ENCODE results near the gene NRG4.

NRG4 gene

GRCh38 chr15:75903331-75904239 is 108.6 kb downstream of the NRG4 start, which contains the start of gene FBXO22:
Gene FBXO22, plus strand, starts transcription at chr15:75903878. Its CDS starts 86 bp downstream, at chr15:75903964.
- DNase-seq = peak; percentile 93
- no peak for TF ChIP-seq CTCF (IDR thresholded peaks at IDR 0.05; ENCODE audit: low read depth, low read length)

GRCh38 chr15:75902129-75902557 is 110.1 kb downstream of the NRG4 start:
- H3K9me3 ChIP-seq (ENCODE audit: severe bottlenecking) = no peaks in the 10 kb centered on the region
- DNase-seq = peak; percentile 89
- TF ChIP-seq CTCF (IDR thresholded peaks at IDR 0.05; ENCODE audit: low read depth, low read length) = no peak
- peak overlapping the region; percentile 99 for H3K27ac ChIP-seq
- H3K36me3 ChIP-seq = peaks cover 42% of the 10 kb centered on the region
- H3K4me3 ChIP-seq (ENCODE audit: low read depth, low read length) = no peak overlapping the region
- H3K27me3 ChIP-seq (ENCODE audit: insufficient read depth, low read depth, severe bottlenecking) = no peaks in the 10 kb centered on the region

More at GRCh38 chr15:75903331-75904239, 108.6 kb downstream of the NRG4 start, which contains the start of gene FBXO22:
- H3K36me3 ChIP-seq = peaks cover 50% of the 10 kb centered on the region
- peak within 1 kb of the TSS; percentile 99 for H3K27ac ChIP-seq
- H3K4me3 ChIP-seq (ENCODE audit: low read depth, low read length) = peak within 1 kb of the TSS; percentile 87
- H3K27me3 ChIP-seq (ENCODE audit: insufficient read depth, low read depth, severe bottlenecking) = no peaks in the 10 kb centered on the region
- H3K9me3 ChIP-seq (ENCODE audit: severe bottlenecking) = no peaks in the 10 kb centered on the region

- H3K4me3 ChIP-seq (ENCODE audit: low read depth, low read length) = no peak overlapping the region
- peaks cover 28% of the 10 kb centered on the region for H3K36me3 ChIP-seq
- DNase-seq = no peak
- no peaks in the 10 kb centered on the region for H3K9me3 ChIP-seq (ENCODE audit: severe bottlenecking)
- no peak for TF ChIP-seq CTCF (IDR thresholded peaks at IDR 0.05; ENCODE audit: low read depth, low read length)
- no peaks in the 10 kb centered on the region for H3K27me3 ChIP-seq (ENCODE audit: insufficient read depth, low read depth, severe bottlenecking)
- no peak overlapping the region for H3K27ac ChIP-seq
These were observed 111.6 kb downstream of the NRG4 start for GRCh38 chr15:75900577-75900976.

GRCh38 chr15:75895731-75896130 is 116.5 kb downstream of the NRG4 start:
- peaks cover 18% of the 10 kb centered on the region for H3K36me3 ChIP-seq

GRCh38 chr15:75891895-75892294 is 120.3 kb downstream of the NRG4 start:
- Histone ChIP-seq H3K27me3 (ENCODE audit: insufficient read depth, low read depth, severe bottlenecking) (no peaks in the 10 kb centered on the region), H3K4me3 (ENCODE audit: low read depth, low read length) (no peak overlapping the region), H3K36me3 (peaks cover 10% of the 10 kb centered on the region), H3K9me3 (ENCODE audit: severe bottlenecking) (no peaks in the 10 kb centered on the region), H3K27ac (no peak overlapping the region)
- no peak for DNase-seq
- TF ChIP-seq CTCF (IDR thresholded peaks at IDR 0.05; ENCODE audit: low read depth, low read length) = no peak

More at GRCh38 chr15:75895731-75896130, 116.5 kb downstream of the NRG4 start:
- no peak for TF ChIP-seq CTCF (IDR thresholded peaks at IDR 0.05; ENCODE audit: low read depth, low read length)
- Histone ChIP-seq H3K27ac (no peak overlapping the region), H3K27me3 (ENCODE audit: insufficient read depth, low read depth, severe bottlenecking) (no peaks in the 10 kb centered on the region), H3K9me3 (ENCODE audit: severe bottlenecking) (no peaks in the 10 kb centered on the region), H3K4me3 (ENCODE audit: low read depth, low read length) (no peak overlapping the region)
- DNase-seq = no peak
